ENCODE measurements around the gene STARD6. TPM values are rescaled to one million over a fixed set of nuclear protein-coding genes. Genes with fewer than 3 reads are reported as not detected.
A peak's percentile ranks its signal among the peaks of the same experiment; 100 is the strongest.

STARD6 gene
- total RNA-seq, 1 donor from 2014 or later: not detected

DNA sequence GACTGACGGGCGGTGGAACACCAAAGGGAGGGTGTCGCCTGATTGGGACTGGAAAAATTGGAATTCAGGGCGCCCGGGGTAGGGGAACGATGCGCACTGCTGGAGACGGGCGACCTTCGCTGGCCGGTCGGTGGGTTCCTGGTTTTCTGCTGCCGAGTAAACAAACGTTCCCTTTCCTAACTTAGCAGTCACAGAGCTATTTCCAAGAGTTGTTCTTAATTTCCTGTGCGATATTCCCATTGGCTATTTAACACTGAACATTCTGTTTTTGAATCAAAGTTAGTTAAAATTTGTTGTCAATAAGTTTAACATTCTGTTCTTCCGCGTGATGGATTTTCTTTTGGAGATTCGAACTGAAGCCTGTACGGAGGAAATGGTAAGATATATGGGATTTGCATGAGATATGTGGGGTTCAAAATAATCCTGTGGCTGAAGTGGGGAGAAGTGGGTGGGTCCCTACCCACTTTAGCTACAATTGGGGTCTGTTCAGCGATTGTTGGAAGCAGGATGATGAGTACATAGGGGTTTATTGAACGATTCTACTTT, 910 bp upstream of the STARD6 start:
- H3K4me1 ChIP-seq: peaks cover 8% of the 10 kb centered on the region
- no peaks in the 10 kb centered on the region for H3K27me3 ChIP-seq (ENCODE audit: low read depth)
- intact Hi-C loops (cut with DNase I): no loop called here
- peak; percentile 33 to 63 for ATAC-seq
- H3K27ac ChIP-seq: peak overlapping the region; percentile 65
- H3K9me3 ChIP-seq: no peaks in the 10 kb centered on the region
- H3K4me3 ChIP-seq: peak overlapping the region; percentile 67
- no peaks in the 10 kb centered on the region for H3K36me3 ChIP-seq
- DNase-seq: no peak
- TF ChIP-seq, protein P1, sequence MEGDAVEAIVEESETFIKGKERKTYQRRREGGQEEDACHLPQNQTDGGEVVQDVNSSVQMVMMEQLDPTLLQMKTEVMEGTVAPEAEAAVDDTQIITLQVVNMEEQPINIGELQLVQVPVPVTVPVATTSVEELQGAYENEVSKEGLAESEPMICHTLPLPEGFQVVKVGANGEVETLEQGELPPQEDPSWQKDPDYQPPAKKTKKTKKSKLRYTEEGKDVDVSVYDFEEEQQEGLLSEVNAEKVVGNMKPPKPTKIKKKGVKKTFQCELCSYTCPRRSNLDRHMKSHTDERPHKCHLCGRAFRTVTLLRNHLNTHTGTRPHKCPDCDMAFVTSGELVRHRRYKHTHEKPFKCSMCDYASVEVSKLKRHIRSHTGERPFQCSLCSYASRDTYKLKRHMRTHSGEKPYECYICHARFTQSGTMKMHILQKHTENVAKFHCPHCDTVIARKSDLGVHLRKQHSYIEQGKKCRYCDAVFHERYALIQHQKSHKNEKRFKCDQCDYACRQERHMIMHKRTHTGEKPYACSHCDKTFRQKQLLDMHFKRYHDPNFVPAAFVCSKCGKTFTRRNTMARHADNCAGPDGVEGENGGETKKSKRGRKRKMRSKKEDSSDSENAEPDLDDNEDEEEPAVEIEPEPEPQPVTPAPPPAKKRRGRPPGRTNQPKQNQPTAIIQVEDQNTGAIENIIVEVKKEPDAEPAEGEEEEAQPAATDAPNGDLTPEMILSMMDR (IDR thresholded peaks at IDR 0.05): no peak

- Histone ChIP-seq H3K36me3 (no peaks in the 10 kb centered on the region), H3K27me3 (ENCODE audit: low read depth) (no peaks in the 10 kb centered on the region), H3K9me3 (no peaks in the 10 kb centered on the region), H3K4me3 (peak overlapping the region; percentile 67), H3K27ac (peak overlapping the region; percentile 65), H3K4me1 (peaks cover 8% of the 10 kb centered on the region)
- no peak for DNase-seq
- peak in 1 of 2 donors; percentile 31 for ATAC-seq
- TF ChIP-seq, protein P1 (IDR thresholded peaks at IDR 0.05): no peak
- intact Hi-C loops (cut with DNase I): no loop called here
Measured at GRCh38 chr18:54357082-54357659, 487 bp downstream of the STARD6 start.

DNA sequence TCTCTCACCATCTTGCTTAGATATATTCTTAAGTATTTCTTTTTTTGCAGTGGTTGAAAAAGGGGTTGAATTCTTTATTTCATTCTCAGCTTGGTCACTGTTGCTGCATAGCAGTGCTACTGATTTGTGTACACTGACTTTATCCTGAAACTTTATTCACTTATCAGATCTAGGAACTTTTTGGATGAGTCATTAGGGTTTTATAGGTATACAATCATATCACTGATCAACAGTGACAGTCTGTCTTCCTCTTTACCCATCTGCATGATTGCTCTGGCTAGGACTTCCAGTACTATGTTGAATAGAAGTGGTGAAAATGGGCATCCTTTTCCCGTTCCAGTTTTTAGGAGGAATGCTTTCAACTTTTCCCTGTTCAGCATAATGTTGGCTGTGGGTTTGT, 6.5 kb downstream of the STARD6 start:
- Histone ChIP-seq H3K36me3 (no peaks in the 10 kb centered on the region), H3K27me3 (ENCODE audit: low read depth) (no peaks in the 10 kb centered on the region), H3K4me1 (no peaks in the 10 kb centered on the region), H3K27ac (no peak overlapping the region), H3K4me3 (no peak overlapping the region), H3K9me3 (no peaks in the 10 kb centered on the region)
- intact Hi-C loops (cut with DNase I): no loop called here
- ATAC-seq (no peak), DNase-seq (no peak)
- TF ChIP-seq, protein P1 (IDR thresholded peaks at IDR 0.05): no peak

DNA sequence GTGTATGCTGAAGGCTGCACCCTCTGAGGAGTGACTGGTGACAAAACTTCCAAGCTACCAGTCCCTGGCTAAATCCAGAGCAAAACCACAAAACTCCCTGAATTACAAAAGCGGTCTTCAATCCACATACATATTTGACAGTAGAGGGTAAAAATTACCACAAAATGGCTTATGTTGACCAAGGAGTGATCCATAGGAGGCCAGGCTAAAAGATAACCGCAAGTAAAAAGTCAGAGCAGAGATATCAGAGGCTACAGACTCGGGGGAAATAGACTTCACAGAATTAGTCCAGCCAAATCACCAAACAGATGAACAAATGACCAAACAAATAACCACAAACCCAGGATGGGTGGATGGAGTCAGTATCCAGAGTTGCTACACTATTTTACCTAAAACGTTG, 19.4 kb downstream of the STARD6 start:
- DNase-seq (no peak), ATAC-seq (no peak)
- H3K4me3 ChIP-seq: no peak overlapping the region
- intact Hi-C loops (cut with DNase I): no loop called here
- no peaks in the 10 kb centered on the region for H3K9me3 ChIP-seq
- H3K36me3 ChIP-seq: no peaks in the 10 kb centered on the region
- TF ChIP-seq, protein P1 (IDR thresholded peaks at IDR 0.05): no peak
- no peaks in the 10 kb centered on the region for H3K4me1 ChIP-seq
- H3K27ac ChIP-seq: no peak overlapping the region
- no peaks in the 10 kb centered on the region for H3K27me3 ChIP-seq (ENCODE audit: low read depth)

DNA sequence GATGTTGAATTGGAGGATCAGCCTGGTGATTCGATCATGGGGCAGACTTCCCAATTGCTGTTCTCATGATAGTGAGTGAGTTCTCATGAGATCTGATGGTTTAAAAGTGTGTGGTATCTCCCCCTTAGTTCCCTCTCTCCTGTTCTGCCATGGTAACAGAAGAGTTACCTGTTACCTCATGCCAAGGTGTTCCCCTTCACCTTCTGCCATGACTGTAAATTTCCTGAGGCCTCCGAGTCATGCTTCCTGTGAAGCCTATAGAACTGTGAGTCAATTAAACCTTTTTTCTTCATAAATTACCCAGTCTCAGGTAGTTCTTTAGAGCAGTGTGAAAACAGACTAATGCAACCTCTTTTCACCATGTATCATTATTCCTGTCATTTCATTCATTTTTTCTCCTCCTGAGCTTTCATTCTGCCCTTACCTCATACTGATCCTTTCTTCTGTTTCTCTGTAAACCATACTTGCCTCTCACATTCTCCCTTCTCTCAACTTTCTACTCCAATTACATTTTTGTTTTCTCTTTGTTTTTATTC, 22.0 kb downstream of the STARD6 start:
- TF ChIP-seq, protein P1 (IDR thresholded peaks at IDR 0.05): no peak
- Histone ChIP-seq H3K27me3 (ENCODE audit: low read depth) (no peaks in the 10 kb centered on the region), H3K4me1 (no peaks in the 10 kb centered on the region), H3K4me3 (no peak overlapping the region), H3K9me3 (no peaks in the 10 kb centered on the region), H3K27ac (no peak overlapping the region), H3K36me3 (no peaks in the 10 kb centered on the region)
- intact Hi-C loops (cut with DNase I): no loop called here
- DNase-seq (no peak), ATAC-seq (no peak)
